Measurements from ENCODE around the gene SH3PXD2A. TPM values are rescaled to one million over a fixed set of nuclear protein-coding genes. Genes with fewer than 3 reads are reported as not detected.
A peak's percentile ranks its signal among the peaks of the same experiment; 100 is the strongest.

SH3PXD2A gene
- total RNA-seq, 1 donor from 2014 or later, result 17.3 TPM

- DNase-seq (ENCODE audit: low read depth) (no peak), FAIRE-seq (no peak)
- Histone ChIP-seq H3K79me2 (ENCODE audit: insufficient read depth, low read length) (no peaks in the 10 kb centered on the region), H3K4me3 (ENCODE audit: insufficient read depth, low read depth, low read length) (no peak overlapping the region), H3K4me2 (ENCODE audit: low read length) (no peak overlapping the region), H3K9ac (ENCODE audit: low read length) (no peak overlapping the region), H2AFZ (ENCODE audit: low read depth, low read length) (no peak overlapping the region), H4K20me1 (ENCODE audit: insufficient read depth, low read length) (no peaks in the 10 kb centered on the region), H3K27ac (ENCODE audit: low read depth, low read length) (no peak overlapping the region), H3K4me1 (ENCODE audit: insufficient read depth, low read length) (peaks cover 21% of the 10 kb centered on the region), H3K36me3 (ENCODE audit: insufficient read depth, low read length) (no peaks in the 10 kb centered on the region), H3K9me3 (ENCODE audit: insufficient read depth, low read depth, low read length) (no peaks in the 10 kb centered on the region), H3K27me3 (ENCODE audit: insufficient read depth, low read length) (no peaks in the 10 kb centered on the region)
- no peaks in the 10 kb centered on the region for H3K9me3 Mint-ChIP-seq (ENCODE audit: unreplicated experiment)
- peaks cover 25% of the 10 kb centered on the region for H3K4me1 Mint-ChIP-seq (ENCODE audit: low read depth, unreplicated experiment)
- no peak overlapping the region for H3K27ac Mint-ChIP-seq (ENCODE audit: unreplicated experiment)
- TF ChIP-seq EZH2 (IDR thresholded peaks at IDR 0.05; ENCODE audit: insufficient read depth, low read length) (no peak), CTCF (IDR thresholded peaks at IDR 0.05; ENCODE audit: insufficient read depth, low read depth, low read length) (no peak)
- H3K36me3 Mint-ChIP-seq (ENCODE audit: low read depth, unreplicated experiment), result peaks cover 4% of the 10 kb centered on the region
- H3K4me3 Mint-ChIP-seq (ENCODE audit: unreplicated experiment), result no peak overlapping the region
- H3K27me3 Mint-ChIP-seq (ENCODE audit: low read depth, unreplicated experiment), result peaks cover 3% of the 10 kb centered on the region
These were observed 108.8 kb downstream of the SH3PXD2A start for GRCh38 chr10:103746598-103746997.

GRCh38 chr10:103745341-103746247 is 109.8 kb downstream of the SH3PXD2A start:
- no peak overlapping the region for H3K4me3 Mint-ChIP-seq (ENCODE audit: unreplicated experiment)
- no peak overlapping the region for H3K27ac Mint-ChIP-seq (ENCODE audit: unreplicated experiment)
- Histone ChIP-seq H3K9ac (ENCODE audit: low read length) (no peak overlapping the region), H3K27ac (ENCODE audit: low read depth, low read length) (no peak overlapping the region), H3K4me3 (ENCODE audit: insufficient read depth, low read depth, low read length) (no peak overlapping the region), H3K36me3 (ENCODE audit: insufficient read depth, low read length) (no peaks in the 10 kb centered on the region), H2AFZ (ENCODE audit: low read depth, low read length) (no peak overlapping the region), H4K20me1 (ENCODE audit: insufficient read depth, low read length) (no peaks in the 10 kb centered on the region), H3K4me1 (ENCODE audit: insufficient read depth, low read length) (peaks cover 21% of the 10 kb centered on the region), H3K79me2 (ENCODE audit: insufficient read depth, low read length) (no peaks in the 10 kb centered on the region), H3K27me3 (ENCODE audit: insufficient read depth, low read length) (no peaks in the 10 kb centered on the region), H3K4me2 (ENCODE audit: low read length) (peak overlapping the region; percentile 31), H3K9me3 (ENCODE audit: insufficient read depth, low read depth, low read length) (no peaks in the 10 kb centered on the region)
- DNase-seq (ENCODE audit: low read depth) (peak; percentile 30), FAIRE-seq (no peak)
- no peaks in the 10 kb centered on the region for H3K36me3 Mint-ChIP-seq (ENCODE audit: low read depth, unreplicated experiment)
- H3K27me3 Mint-ChIP-seq (ENCODE audit: low read depth, unreplicated experiment), result peaks cover 3% of the 10 kb centered on the region
- H3K4me1 Mint-ChIP-seq (ENCODE audit: low read depth, unreplicated experiment), result peaks cover 17% of the 10 kb centered on the region
- H3K9me3 Mint-ChIP-seq (ENCODE audit: unreplicated experiment), result no peaks in the 10 kb centered on the region
- TF ChIP-seq CTCF (IDR thresholded peaks at IDR 0.05; ENCODE audit: insufficient read depth, low read depth, low read length), result no peak
- TF ChIP-seq EZH2 (IDR thresholded peaks at IDR 0.05; ENCODE audit: insufficient read depth, low read length), result no peak

GRCh38 chr10:103742824-103743223 is 112.6 kb downstream of the SH3PXD2A start:
- H3K4me2 ChIP-seq (ENCODE audit: low read length), result no peak overlapping the region
- H3K4me3 ChIP-seq (ENCODE audit: insufficient read depth, low read depth, low read length), result no peak overlapping the region
- Mint-ChIP-seq H3K27me3 (ENCODE audit: low read depth, unreplicated experiment) (peaks cover 3% of the 10 kb centered on the region), H3K27ac (ENCODE audit: unreplicated experiment) (no peak overlapping the region), H3K4me1 (ENCODE audit: low read depth, unreplicated experiment) (peaks cover 39% of the 10 kb centered on the region), H3K9me3 (ENCODE audit: unreplicated experiment) (no peaks in the 10 kb centered on the region), H3K4me3 (ENCODE audit: unreplicated experiment) (no peak overlapping the region), H3K36me3 (ENCODE audit: low read depth, unreplicated experiment) (peaks cover 2% of the 10 kb centered on the region)
- H3K9me3 ChIP-seq (ENCODE audit: insufficient read depth, low read depth, low read length), result no peaks in the 10 kb centered on the region
- H3K36me3 ChIP-seq (ENCODE audit: insufficient read depth, low read length), result no peaks in the 10 kb centered on the region
- TF ChIP-seq CTCF (IDR thresholded peaks at IDR 0.05; ENCODE audit: insufficient read depth, low read depth, low read length) (no peak), EZH2 (IDR thresholded peaks at IDR 0.05; ENCODE audit: insufficient read depth, low read length) (no peak)
- DNase-seq (ENCODE audit: low read depth) (no peak), FAIRE-seq (no peak)
- no peaks in the 10 kb centered on the region for H3K79me2 ChIP-seq (ENCODE audit: insufficient read depth, low read length)
- H4K20me1 ChIP-seq (ENCODE audit: insufficient read depth, low read length), result no peaks in the 10 kb centered on the region
- peaks cover 36% of the 10 kb centered on the region for H3K4me1 ChIP-seq (ENCODE audit: insufficient read depth, low read length)
- H3K9ac ChIP-seq (ENCODE audit: low read length), result no peak overlapping the region
- H3K27me3 ChIP-seq (ENCODE audit: insufficient read depth, low read length), result no peaks in the 10 kb centered on the region
- H2AFZ ChIP-seq (ENCODE audit: low read depth, low read length), result no peak overlapping the region
- no peak overlapping the region for H3K27ac ChIP-seq (ENCODE audit: low read depth, low read length)
